Mesenchymal stem cell (in vitro differentiated cells and primary cell): ENCODE results near the gene DTWD2. TPM values are rescaled to one million over a fixed set of nuclear protein-coding genes. Genes with fewer than 3 reads are reported as not detected.

Source experiments
- DNase-seq: peaks from one replicate; pipeline ENCODE4 v3.0.0-alpha.2; 2013
- H2AFZ ChIP-seq: one replicate; pipeline ENCODE4 v1.6.1; 2013; ENCODE audit warnings: low read depth, mild to moderate bottlenecking, control low read depth, inconsistent platforms, low read length, moderate library complexity
- H2AK5ac ChIP-seq: 2 replicates; pipeline ENCODE4 v1.6.1; 2013; ENCODE audit warnings: low read length, moderate library complexity, mild to moderate bottlenecking, inconsistent platforms; ENCODE audit not compliant: severe bottlenecking
- H2BK120ac ChIP-seq: one replicate; pipeline ENCODE4 v1.6.1; 2013; ENCODE audit warnings: low read depth, mild to moderate bottlenecking, inconsistent platforms, low read length, moderate library complexity
- H2BK12ac ChIP-seq, 2 experiments: one replicate each; pipeline ENCODE4 v1.6.1; 2013; ENCODE audit warnings: inconsistent platforms in 2 of 2, low read length in 2 of 2, mild to moderate bottlenecking in 2 of 2, moderate library complexity in 2 of 2, control low read depth in 1 of 2
- H2BK15ac ChIP-seq: one replicate; pipeline ENCODE4 v1.6.1; 2013; ENCODE audit warnings: mild to moderate bottlenecking, low read depth, inconsistent platforms; ENCODE audit not compliant: poor library complexity, severe bottlenecking
- H2BK5ac ChIP-seq: 2 replicates; pipeline ENCODE4 v1.6.1; 2013; ENCODE audit warnings: low read depth, mild to moderate bottlenecking, low read length, control low read depth, inconsistent platforms; ENCODE audit not compliant: poor library complexity, severe bottlenecking
- H3K14ac ChIP-seq, 2 experiments: one replicate each; pipeline ENCODE4 v1.6.1; 2013; ENCODE audit warnings: inconsistent platforms in 2 of 2, low read length in 2 of 2, control low read depth in 1 of 2, mild to moderate bottlenecking in 1 of 2, moderate library complexity in 1 of 2
- H3K18ac ChIP-seq, 2 experiments: one replicate each; pipeline ENCODE4 v1.6.1; 2013; ENCODE audit warnings: inconsistent platforms in 2 of 2, low read length in 2 of 2, control low read depth in 1 of 2, low read depth in 1 of 2, mild to moderate bottlenecking in 1 of 2
- H3K23ac ChIP-seq, 2 experiments: one replicate each; pipeline ENCODE4 v1.6.1; 2013; ENCODE audit warnings: inconsistent platforms in 2 of 2, low read length in 2 of 2, mild to moderate bottlenecking in 2 of 2, moderate library complexity in 2 of 2, control low read depth in 1 of 2
- H3K27ac ChIP-seq: 2 replicates; pipeline ENCODE4 v1.5.1; 2013; ENCODE audit warnings: mild to moderate bottlenecking, moderate library complexity, low read length, control low read depth, inconsistent platforms; ENCODE audit not compliant: poor library complexity, severe bottlenecking
- H3K27me3 ChIP-seq, 2 experiments: 2 replicates each; pipeline versions ENCODE4 v1.6.1 to v1.7.0; 2013; ENCODE audit warnings: low read length in 2 of 2, mild to moderate bottlenecking in 2 of 2, moderate library complexity in 2 of 2, control low read depth in 1 of 2, inconsistent platforms in 1 of 2; ENCODE audit not compliant: control insufficient read depth in 1 of 2, insufficient read depth in 1 of 2
- H3K36me3 ChIP-seq, 2 experiments: 2 replicates each; pipeline versions ENCODE4 v1.6.1 to v1.7.0; 2013; ENCODE audit warnings: low read length in 2 of 2, control low read depth in 1 of 2, inconsistent platforms in 1 of 2, low read depth in 1 of 2, mild to moderate bottlenecking in 1 of 2; ENCODE audit not compliant: insufficient read depth in 2 of 2, control insufficient read depth in 1 of 2
- H3K4ac ChIP-seq, 2 experiments: one replicate each; pipeline ENCODE4 v1.6.1; 2013; ENCODE audit warnings: inconsistent platforms in 2 of 2, low read length in 2 of 2, mild to moderate bottlenecking in 2 of 2, moderate library complexity in 2 of 2, control low read depth in 1 of 2, low read depth in 1 of 2
- H3K4me1 ChIP-seq: 2 replicates; pipeline ENCODE4 v1.6.1; 2013; ENCODE audit warnings: low read depth, low read length, control low read depth; ENCODE audit not compliant: control insufficient read depth, insufficient read depth
- H3K4me2 ChIP-seq: 2 replicates; pipeline ENCODE4 v1.6.1; 2013; ENCODE audit warnings: low read length, mild to moderate bottlenecking, inconsistent platforms; ENCODE audit not compliant: poor library complexity, severe bottlenecking
- H3K4me3 ChIP-seq, 2 experiments: 2 replicates each; pipeline versions ENCODE4 v1.5.1 to v1.7.0; 2013; ENCODE audit warnings: low read length in 2 of 2, mild to moderate bottlenecking in 2 of 2, control low read depth in 1 of 2, low read depth in 1 of 2; ENCODE audit not compliant: insufficient read depth in 1 of 2
- H3K79me1 ChIP-seq: replicated peaks from 2 replicates; pipeline ENCODE4 v1.6.1; 2013; ENCODE audit warnings: mild to moderate bottlenecking, control low read depth, low read length, inconsistent platforms; ENCODE audit not compliant: poor library complexity, severe bottlenecking
- H3K9ac ChIP-seq: 2 replicates; pipeline ENCODE4 v1.7.0; 2013; ENCODE audit warnings: mild to moderate bottlenecking, low read length, moderate library complexity
- H3K9me3 ChIP-seq: 2 replicates; pipeline ENCODE4 v1.7.0; 2013; ENCODE audit warnings: mild to moderate bottlenecking, low read length; ENCODE audit not compliant: control insufficient read depth
- H4K8ac ChIP-seq: one replicate; pipeline ENCODE4 v1.6.1; 2013; ENCODE audit warnings: inconsistent platforms, mild to moderate bottlenecking, low read length, moderate library complexity
- H4K91ac ChIP-seq: one replicate; pipeline ENCODE4 v1.6.1; 2013; ENCODE audit warnings: mild to moderate bottlenecking, low read length, inconsistent platforms
- WGBS: methylation state at CpG from one replicate; pipeline ENCODE4 v1.1.7; 2013; ENCODE audit warnings: mixed read lengths; 5-methylcytosine and 5-hydroxymethylcytosine counted together
- small RNA-seq: library from polyadenylated mRNA; stranded (forward); fragments of <200 nt; extraction: miRNeasy Mini kit (QIAGEN cat#:217004); gene quantifications from one replicate; pipeline ENCODE3, GENCODE V24; 2013; ENCODE audit warnings: low read depth

The DTWD2 gene

GRCh38 chr5:118788351-118788750, 200.0 kb downstream of the DTWD2 start:
- 93% methylated on average over 2 of the region's 2 CpGs for WGBS
- Histone ChIP-seq H3K4me1 (peaks cover 2% of the 10 kb centered on the region), H2AK5ac (no peak overlapping the region), H2BK120ac (no peak overlapping the region), H3K4me3 (no peak overlapping the region), H3K79me1 (no peaks in the 10 kb centered on the region), H3K27ac (no peak overlapping the region), H2BK5ac (no peak overlapping the region), H2BK12ac (no peak overlapping the region), H3K4me2 (no peak overlapping the region), H3K9me3 (no peaks in the 10 kb centered on the region), H3K14ac (no peak overlapping the region), H3K36me3 (no peaks in the 10 kb centered on the region), H3K4ac (no peak overlapping the region), H3K27me3 (no peaks in the 10 kb centered on the region), H3K9ac (no peak overlapping the region), H4K8ac (no peak overlapping the region), H2AFZ (no peak overlapping the region), H3K23ac (no peak overlapping the region), H2BK15ac (no peak overlapping the region), H3K18ac (no peak overlapping the region), H4K91ac (no peak overlapping the region)
- DNase-seq: no peak

Small RNAs within 50 kb of the gene (small RNA-seq; reads per million reads assigned to genes)
- gene RNU6-373P: not detected
